ENCODE measurements around the gene RPS27.

DNA sequence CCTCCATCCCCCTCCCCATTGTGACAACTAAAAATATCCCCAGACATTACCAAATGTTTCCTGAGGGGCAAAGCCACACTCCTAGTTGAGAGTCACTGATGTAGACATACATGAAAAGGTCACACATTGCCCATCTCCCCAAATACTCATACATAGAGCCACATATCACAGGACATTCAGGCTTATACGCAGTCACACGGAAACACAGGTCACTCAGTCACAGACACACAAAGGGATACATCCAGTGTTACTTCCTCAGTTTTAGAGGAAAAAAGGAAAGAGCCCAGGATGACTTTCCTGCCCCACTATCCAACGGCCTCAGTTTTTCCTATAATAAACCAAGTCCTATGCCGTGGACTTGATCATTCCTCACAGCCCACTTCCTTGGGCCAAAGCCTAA, 29.1 kb upstream of the RPS27 start:
- TF ChIP-seq CTCF (conservative IDR thresholded peaks at IDR 0.05; ENCODE audit: low read depth, low read length) (no peak), EZH2phosphoT487 (IDR thresholded peaks at IDR 0.05; ENCODE audit: borderline replicate concordance, low read length) (no peak)
